Hepatocyte (in vitro differentiated cells): Measurements from ENCODE around the gene MFSD11. TPM values are rescaled to one million over a fixed set of nuclear protein-coding genes. Genes with fewer than 3 reads are reported as not detected.
"Not testable (repeated sequence)": the region's sequence is repeated elsewhere in the genome, so short reads cannot be mapped to it uniquely, and the experiment has no call there.

Experiments
- DNase-seq: peaks from one replicate; pipeline ENCODE4 v3.0.0-alpha.2; 2016; ENCODE audit warnings: low spot score
- H2AFZ ChIP-seq: fragments of 200-600 bp; sonication (generic); 2 replicates; pipeline ENCODE4 v1.6.0; 2016; ENCODE audit warnings: antibody characterized with exemption, mild to moderate bottlenecking
- H3K27ac ChIP-seq: fragments of 200-600 bp; sonication (generic); 2 replicates; pipeline ENCODE4 v1.5.1; 2016; ENCODE audit warnings: mild to moderate bottlenecking
- H3K27me3 ChIP-seq: fragments of 200-600 bp; sonication (generic); 2 replicates; pipeline ENCODE4 v1.6.1; 2016
- H3K36me3 ChIP-seq: fragments of 200-600 bp; sonication (generic); replicated peaks from 2 replicates; pipeline ENCODE4 v1.5.1; 2016; ENCODE audit warnings: low read depth; ENCODE audit not compliant: insufficient read depth
- H3K4me1 ChIP-seq: fragments of 200-600 bp; sonication (generic); 2 replicates; pipeline ENCODE4 v1.5.1; 2016; ENCODE audit warnings: mild to moderate bottlenecking, moderate library complexity; ENCODE audit not compliant: insufficient read depth
- H3K4me2 ChIP-seq: fragments of 200-600 bp; sonication (generic); 2 replicates; pipeline ENCODE4 v1.6.0; 2016
- H3K4me3 ChIP-seq: fragments of 200-600 bp; sonication (generic); 2 replicates; pipeline ENCODE4 v1.5.1; 2016; ENCODE audit warnings: mild to moderate bottlenecking
- H3K79me2 ChIP-seq: fragments of 200-600 bp; sonication (generic); 2 replicates; pipeline ENCODE4 v1.6.0; 2017; ENCODE audit warnings: mild to moderate bottlenecking
- H3K9me2 ChIP-seq: fragments of 200-600 bp; sonication (generic); replicated peaks from 2 replicates; pipeline ENCODE4 v1.6.0; 2017; ENCODE audit warnings: mild to moderate bottlenecking; ENCODE audit not compliant: insufficient read depth
- H3K9me3 ChIP-seq: fragments of 200-600 bp; sonication (generic); 2 replicates; pipeline ENCODE4 v1.5.1; 2016; ENCODE audit warnings: low read depth, mild to moderate bottlenecking
- H4K20me1 ChIP-seq: fragments of 200-600 bp; sonication (generic); 2 replicates; pipeline ENCODE4 v1.6.0; 2016; ENCODE audit warnings: mild to moderate bottlenecking; ENCODE audit not compliant: insufficient read depth, poor library complexity, severe bottlenecking
- CTCF ChIP-seq: fragments of 200-600 bp; sonication (generic); IDR thresholded peaks from 2 replicates; pipeline ENCODE4 v1.5.1; 2016; ENCODE audit warnings: antibody characterized with exemption, mild to moderate bottlenecking; ENCODE audit not compliant: poor library complexity
- EZH2 ChIP-seq: fragments of 200-600 bp; sonication (generic); IDR thresholded peaks from 2 replicates; pipeline ENCODE4 v1.6.1; 2016; ENCODE audit warnings: antibody characterized with exemption, mild to moderate bottlenecking, borderline replicate concordance
- EZH2phosphoT487 ChIP-seq: fragments of 200-600 bp; sonication (generic); IDR thresholded peaks from one replicate; pipeline ENCODE4 v1.6.1; 2018; ENCODE audit warnings: antibody characterized with exemption, mild to moderate bottlenecking, low read depth, moderate library complexity; ENCODE audit not compliant: unreplicated experiment, severe bottlenecking
- WGBS: methylation state at CpG from one replicate; pipeline ENCODE4 v1.1.6; 2016; ENCODE audit warnings: low lambda C conversion rate; ENCODE audit errors: missing lambda C conversion rate; 5-methylcytosine and 5-hydroxymethylcytosine counted together
- polyA plus RNA-seq: library from polyadenylated mRNA; unstranded; fragments of >200 nt; fragmentation: Nextera tagmentation; extraction: Ambion mirVana; gene quantifications from 2 replicates; pipeline ENCODE4 v1.2.1, GENCODE V29; 2016
- total RNA-seq: library from RNA; depleted of rRNA; stranded (reverse); fragments of >200 nt; gene quantifications from 2 replicates; pipeline ENCODE4 v1.2.3, GENCODE V29; 2014

The MFSD11 gene
- total and polyA plus RNA-seq, 2 experiments from 2014 or later: 43.5 to 66.6 TPM

GRCh38 chr17:76710863-76711611 lies 26.9 kb upstream of the MFSD11 start, which contains the start of gene MXRA7:
MXRA7 (minus strand) TSS chr17:76710965; CDS start chr17:76710946, 19 bp downstream.
- no peaks in the 10 kb centered on the region for H3K9me3 ChIP-seq
- H2AFZ ChIP-seq: peak within 1 kb of the TSS; percentile 60
- peak within 1 kb of the TSS; percentile 40 for H3K4me3 ChIP-seq
- no peaks in the 10 kb centered on the region for H3K9me2 ChIP-seq
- peak within 1 kb of the TSS; percentile 95 for H3K27ac ChIP-seq
- peak within 1 kb of the TSS; percentile 98 for H3K4me2 ChIP-seq
- peak; percentile 89 for DNase-seq
- peaks cover 36% of the 10 kb centered on the region for H3K79me2 ChIP-seq
- H3K27me3 ChIP-seq: no peaks in the 10 kb centered on the region
- TF ChIP-seq EZH2phosphoT487: no peak
- no peak for TF ChIP-seq CTCF
- no peak for TF ChIP-seq EZH2
- H3K36me3 ChIP-seq: no peaks in the 10 kb centered on the region
- 15% methylated on average over 14 of the region's 56 CpGs for WGBS
- H3K4me1 ChIP-seq: peaks cover 34% of the 10 kb centered on the region
- H4K20me1 ChIP-seq: peaks cover 8% of the 10 kb centered on the region

GRCh38 chr17:76712321-76712720 lies 25.6 kb upstream of the MFSD11 start:
- H2AFZ ChIP-seq, H3K27me3 ChIP-seq, H3K9me2 ChIP-seq, H3K27ac ChIP-seq, H4K20me1 ChIP-seq, H3K36me3 ChIP-seq, H3K9me3 ChIP-seq, H3K4me3 ChIP-seq, DNase-seq, H3K4me2 ChIP-seq: not testable (repeated sequence)
- Histone ChIP-seq H3K79me2 (peaks cover 28% of the 10 kb centered on the region), H3K4me1 (peaks cover 34% of the 10 kb centered on the region)
- WGBS: 92% methylated on average over 6 of the region's 7 CpGs

GRCh38 chr17:76713765-76714164 lies 24.2 kb upstream of the MFSD11 start:
- DNase-seq: no peak
- H4K20me1 ChIP-seq: no peaks in the 10 kb centered on the region
- H2AFZ ChIP-seq: no peak overlapping the region
- H3K27ac ChIP-seq: no peak overlapping the region
- H3K9me3 ChIP-seq: no peaks in the 10 kb centered on the region
- no peaks in the 10 kb centered on the region for H3K9me2 ChIP-seq
- H3K4me3 ChIP-seq: no peak overlapping the region
- WGBS: 95% methylated on average over 7 of the region's 7 CpGs
- no peak overlapping the region for H3K4me2 ChIP-seq
- TF ChIP-seq CTCF: no peak
- TF ChIP-seq EZH2: no peak
- no peak for TF ChIP-seq EZH2phosphoT487
- peaks cover 23% of the 10 kb centered on the region for H3K4me1 ChIP-seq
- no peaks in the 10 kb centered on the region for H3K36me3 ChIP-seq
- H3K79me2 ChIP-seq: peaks cover 13% of the 10 kb centered on the region
- no peaks in the 10 kb centered on the region for H3K27me3 ChIP-seq

- Histone ChIP-seq H3K9me2 (no peaks in the 10 kb centered on the region), H2AFZ (no peak overlapping the region), H3K27ac (no peak overlapping the region), H3K27me3 (no peaks in the 10 kb centered on the region), H3K79me2 (peaks cover 12% of the 10 kb centered on the region), H3K4me1 (peaks cover 17% of the 10 kb centered on the region), H3K4me2 (no peak overlapping the region), H3K36me3 (peaks cover 3% of the 10 kb centered on the region), H3K9me3 (no peaks in the 10 kb centered on the region), H3K4me3 (no peak overlapping the region), H4K20me1 (no peaks in the 10 kb centered on the region)
- 80% methylated on average over 5 of the region's 5 CpGs for WGBS
- DNase-seq: no peak
- no peak for TF ChIP-seq EZH2phosphoT487
- TF ChIP-seq CTCF: no peak
- TF ChIP-seq EZH2: no peak
These were observed 23.6 kb upstream of the MFSD11 start for GRCh38 chr17:76714336-76714735.
